ENCODE measurements around the gene SEZ6. TPM values are rescaled to one million over a fixed set of nuclear protein-coding genes. Genes with fewer than 3 reads are reported as not detected.

SEZ6 gene
- polyA plus RNA-seq, 2 of the 4 experiments (the other 2 are of a cell fraction), result not detected

GRCh38 chr17:28917029-28917428 lies 88.8 kb downstream of the SEZ6 start (continued):
- TF ChIP-seq MAFK (IDR thresholded peaks at IDR 0.05; ENCODE audit: partially characterized antibody) (no peak), PHF8 (IDR thresholded peaks at IDR 0.05; ENCODE audit: borderline replicate concordance, low read depth) (no peak), RFX5 (IDR thresholded peaks at IDR 0.05) (no peak), MYC (IDR thresholded peaks at IDR 0.05; ENCODE audit: borderline replicate concordance, low read length) (no peak)
- TF ChIP-seq, protein P1, sequence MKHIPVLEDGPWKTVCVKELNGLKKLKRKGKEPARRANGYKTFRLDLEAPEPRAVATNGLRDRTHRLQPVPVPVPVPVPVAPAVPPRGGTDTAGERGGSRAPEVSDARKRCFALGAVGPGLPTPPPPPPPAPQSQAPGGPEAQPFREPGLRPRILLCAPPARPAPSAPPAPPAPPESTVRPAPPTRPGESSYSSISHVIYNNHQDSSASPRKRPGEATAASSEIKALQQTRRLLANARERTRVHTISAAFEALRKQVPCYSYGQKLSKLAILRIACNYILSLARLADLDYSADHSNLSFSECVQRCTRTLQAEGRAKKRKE (CRISPR knock-in tag; IDR thresholded peaks at IDR 0.05; ENCODE audit: low read depth), result no peak

DNA sequence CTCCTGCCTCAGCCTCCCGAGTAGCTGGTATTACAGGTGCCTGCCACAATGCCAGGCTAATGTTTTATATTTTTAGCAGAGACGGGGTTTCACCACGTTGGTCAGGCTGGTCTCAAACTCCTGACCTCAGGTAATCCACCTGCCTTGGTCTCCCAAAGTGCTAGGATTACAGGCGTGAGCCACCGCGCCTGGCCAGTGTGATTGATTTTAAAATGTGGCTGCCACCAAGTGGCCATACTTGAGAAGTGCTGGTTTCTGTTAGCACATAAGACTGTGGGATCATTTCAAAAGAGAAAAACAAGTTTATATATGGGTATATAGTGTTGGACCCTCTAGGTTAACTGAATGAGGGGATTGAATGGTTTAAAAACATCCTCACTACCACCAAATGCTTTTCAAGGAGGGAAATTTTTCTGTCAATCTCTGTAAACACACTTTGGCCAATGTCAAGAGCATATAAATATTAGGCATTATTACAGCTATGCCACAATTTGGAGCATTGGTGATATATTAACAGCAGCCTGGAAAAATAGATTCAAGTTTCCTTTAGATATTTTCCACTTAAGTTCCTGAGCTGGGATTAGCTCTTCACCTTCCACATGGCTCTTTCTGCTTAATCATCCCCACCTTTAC lies 89.4 kb downstream of the SEZ6 start:
- no peak overlapping the region for H3K27ac ChIP-seq
- H3K4me2 ChIP-seq, result no peak overlapping the region
- WGBS (ENCODE audit: missing lambda C conversion rate), result 45% methylated on average over 6 of the region's 6 CpGs
- CTCF ChIA-PET, result interaction anchor here (0.6 to 38.2 kb wide), 29 partner anchors 8 to 232 kb away, joined by 3 to 685 read pairs (median 4); partner anchors contain the start of genes DHRS13, FLOT2 and TLCD1
- no peaks in the 10 kb centered on the region for H3K9me3 ChIP-seq
- POLR2A ChIA-PET, result interaction anchor here (0.9 kb wide), 1 partner anchor 153 kb away, joined by 3 read pairs; no protein-coding TSS in a partner anchor
- ATAC-seq, result peak; percentile 69 to 87
- H3K4me1 ChIP-seq, result no peaks in the 10 kb centered on the region
- no peak for FAIRE-seq
- H3K4me3 ChIP-seq, result no peak overlapping the region
- DNase-seq (ENCODE audit: low read depth in 1 of 2, low spot score in 1 of 2), result peak; percentile 61 to 63
- TF ChIP-seq SMC3 (IDR thresholded peaks at IDR 0.05), result peak; percentile 59
- TF ChIP-seq, protein P2, sequence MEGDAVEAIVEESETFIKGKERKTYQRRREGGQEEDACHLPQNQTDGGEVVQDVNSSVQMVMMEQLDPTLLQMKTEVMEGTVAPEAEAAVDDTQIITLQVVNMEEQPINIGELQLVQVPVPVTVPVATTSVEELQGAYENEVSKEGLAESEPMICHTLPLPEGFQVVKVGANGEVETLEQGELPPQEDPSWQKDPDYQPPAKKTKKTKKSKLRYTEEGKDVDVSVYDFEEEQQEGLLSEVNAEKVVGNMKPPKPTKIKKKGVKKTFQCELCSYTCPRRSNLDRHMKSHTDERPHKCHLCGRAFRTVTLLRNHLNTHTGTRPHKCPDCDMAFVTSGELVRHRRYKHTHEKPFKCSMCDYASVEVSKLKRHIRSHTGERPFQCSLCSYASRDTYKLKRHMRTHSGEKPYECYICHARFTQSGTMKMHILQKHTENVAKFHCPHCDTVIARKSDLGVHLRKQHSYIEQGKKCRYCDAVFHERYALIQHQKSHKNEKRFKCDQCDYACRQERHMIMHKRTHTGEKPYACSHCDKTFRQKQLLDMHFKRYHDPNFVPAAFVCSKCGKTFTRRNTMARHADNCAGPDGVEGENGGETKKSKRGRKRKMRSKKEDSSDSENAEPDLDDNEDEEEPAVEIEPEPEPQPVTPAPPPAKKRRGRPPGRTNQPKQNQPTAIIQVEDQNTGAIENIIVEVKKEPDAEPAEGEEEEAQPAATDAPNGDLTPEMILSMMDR (IDR thresholded peaks at IDR 0.05), result peak; percentile 77
- TF ChIP-seq, protein P3, sequence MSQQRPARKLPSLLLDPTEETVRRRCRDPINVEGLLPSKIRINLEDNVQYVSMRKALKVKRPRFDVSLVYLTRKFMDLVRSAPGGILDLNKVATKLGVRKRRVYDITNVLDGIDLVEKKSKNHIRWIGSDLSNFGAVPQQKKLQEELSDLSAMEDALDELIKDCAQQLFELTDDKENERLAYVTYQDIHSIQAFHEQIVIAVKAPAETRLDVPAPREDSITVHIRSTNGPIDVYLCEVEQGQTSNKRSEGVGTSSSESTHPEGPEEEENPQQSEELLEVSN (IDR thresholded peaks at IDR 0.05; ENCODE audit: borderline replicate concordance, low read depth), result no peak
- no peak for TF ChIP-seq KDM5A (IDR thresholded peaks at IDR 0.05)
- peak; percentile 68 to 69 for TF ChIP-seq RAD21 (conservative IDR thresholded peaks at IDR 0.05 in 1 of 2, IDR thresholded peaks at IDR 0.05 in 1 of 2)

GRCh38 chr17:28912938-28913333 lies 92.9 kb downstream of the SEZ6 start:
- Histone ChIP-seq H3K4me3 (no peak overlapping the region), H3K27ac (no peak overlapping the region), H3K4me1 (peaks cover 15% of the 10 kb centered on the region), H3K9me3 (no peaks in the 10 kb centered on the region), H3K4me2 (no peak overlapping the region)
- 95% methylated on average over 6 of the region's 6 CpGs for WGBS (ENCODE audit: missing lambda C conversion rate)
- no peak for FAIRE-seq
- TF ChIP-seq TFCP2L1 (CRISPR knock-in tag; IDR thresholded peaks at IDR 0.05), result no peak
- no peak for TF ChIP-seq USF2 (IDR thresholded peaks at IDR 0.05)
- TF ChIP-seq CBX8 (IDR thresholded peaks at IDR 0.05), result no peak
- ATAC-seq, result no peak
- ChIA-PET CTCF (interaction anchor here (0.5 to 38.2 kb wide), 11 partner anchors 5 to 338 kb away, joined by 3 to 685 read pairs (median 5); partner anchors contain the start of genes DHRS13, FLOT2 and TLCD1), POLR2A (interaction anchor here (0.6 kb wide), 1 partner anchor 11 kb away, joined by 5 read pairs; no protein-coding TSS in a partner anchor)
- no peak for DNase-seq (ENCODE audit: low read depth in 1 of 2, low spot score in 1 of 2)

DNA sequence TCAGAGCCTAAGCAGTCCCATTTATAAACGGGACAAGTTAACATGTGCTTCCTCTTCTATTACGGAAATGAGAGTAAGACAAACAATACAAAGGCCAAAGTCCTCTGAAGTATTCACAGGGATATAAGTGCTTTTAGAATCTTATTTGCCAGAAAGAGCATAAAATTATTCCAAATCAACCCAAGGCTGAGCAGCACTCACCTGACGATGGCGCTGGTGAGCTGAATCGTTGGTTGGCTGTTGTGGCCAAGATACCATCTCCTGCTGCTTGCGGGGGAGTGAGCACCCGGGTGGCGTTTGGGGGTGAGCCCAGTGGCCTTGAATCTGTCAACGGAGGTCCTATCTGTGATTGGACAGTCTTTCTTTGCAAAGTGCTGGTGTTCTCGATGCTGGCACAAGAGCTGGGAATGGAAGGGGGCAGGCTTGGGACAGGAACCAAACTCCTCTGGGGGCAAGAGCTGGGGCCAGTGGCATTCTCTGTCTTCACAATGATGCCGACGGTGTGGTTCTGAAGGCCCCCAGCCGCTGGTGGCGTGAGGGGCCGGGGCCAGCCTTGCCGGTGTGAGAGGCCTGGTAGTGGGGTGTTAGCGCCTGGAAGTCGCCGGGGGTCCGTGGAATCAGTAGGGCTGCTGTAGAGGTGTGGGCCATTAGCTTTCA lies 93.4 kb downstream of the SEZ6 start:
- ChIA-PET CTCF (interaction anchor here (0.5 to 38.2 kb wide), 11 partner anchors 4 to 338 kb away, joined by 3 to 685 read pairs (median 5); partner anchors contain the start of genes DHRS13, FLOT2 and TLCD1), POLR2A (interaction anchor here (0.6 kb wide), 1 partner anchor 11 kb away, joined by 5 read pairs; no protein-coding TSS in a partner anchor)
- H3K4me3 ChIP-seq, result no peak overlapping the region
- no peak overlapping the region for H3K27ac ChIP-seq
- peaks cover 15% of the 10 kb centered on the region for H3K4me1 ChIP-seq
- 74% methylated on average over 20 of the region's 20 CpGs for WGBS (ENCODE audit: missing lambda C conversion rate)
- FAIRE-seq, result peak; percentile 28
- DNase-seq (ENCODE audit: low read depth in 1 of 2, low spot score in 1 of 2), result peak in 1 of 2 experiments; percentile 40
- peak in 1 of 2 experiments; percentile 65; a peak in 3 of 6 replicates for ATAC-seq
- H3K9me3 ChIP-seq, result no peaks in the 10 kb centered on the region
- no peak overlapping the region for H3K4me2 ChIP-seq
- TF ChIP-seq RAD21 (conservative IDR thresholded peaks at IDR 0.05 in 1 of 2, IDR thresholded peaks at IDR 0.05 in 1 of 2) (peak in 1 of 2 experiments; percentile 25; a peak in 1 of 5 replicates), HOXB13 (CRISPR knock-in tag; IDR thresholded peaks at IDR 0.05; ENCODE audit: low read depth) (no peak), NR3C1 (IDR thresholded peaks at IDR 0.05) (no peak), RNF2 (IDR thresholded peaks at IDR 0.05; ENCODE audit: borderline replicate concordance, low read depth) (no peak), BHLHE40 (IDR thresholded peaks at IDR 0.05; ENCODE audit: low read depth, low read length) (no peak), SREBF2 (IDR thresholded peaks at IDR 0.05) (no peak), EHMT2 (IDR thresholded peaks at IDR 0.05; ENCODE audit: low read depth) (no peak), CHD4 (IDR thresholded peaks at IDR 0.05; ENCODE audit: borderline replicate concordance) (no peak), POLR2AphosphoS2 (conservative IDR thresholded peaks at IDR 0.05; ENCODE audit: low read length) (no peak)
- TF ChIP-seq, protein P1 (CRISPR knock-in tag; IDR thresholded peaks at IDR 0.05; ENCODE audit: low read depth), result no peak
